Sciatic nerve (tissue), 2 donors: ENCODE data around the gene RMI2. TPM values are rescaled to one million over a fixed set of nuclear protein-coding genes. Genes with fewer than 3 reads are reported as not detected.

Experiments
- ATAC-seq: fragments of 200-7000 bp; cut with Tn5 transposase; one replicate; pipeline ENCODE4 v1.9.1; 2020; ENCODE audit warnings: mild to moderate bottlenecking, moderate library complexity
- DNase-seq: peaks from one replicate; pipeline ENCODE4 v3.0.0-alpha.2; 2020; ENCODE audit warnings: low spot score
- intact Hi-C: fragments of 100-400 bp; cut with DNase I; formaldehyde crosslinking; loops from one replicate; pipeline ENCODE4 v1.14.2; 2022
- total RNA-seq: library from RNA; stranded (reverse); fragmentation: NEBNext Ultra II Directional; extraction: Animal tissue kit (Norgen Biotek cat#: 25700); gene quantifications from one replicate; pipeline ENCODE4 v1.2.1, GENCODE V29; 2021
- donor health status: DM: no; HTN: no; CAD: no.
- donor health status: DM: no; HTN: no; CAD: no.

RMI2 gene
- total RNA-seq, 1 donor from 2014 or later = 1.5 TPM

DNA sequence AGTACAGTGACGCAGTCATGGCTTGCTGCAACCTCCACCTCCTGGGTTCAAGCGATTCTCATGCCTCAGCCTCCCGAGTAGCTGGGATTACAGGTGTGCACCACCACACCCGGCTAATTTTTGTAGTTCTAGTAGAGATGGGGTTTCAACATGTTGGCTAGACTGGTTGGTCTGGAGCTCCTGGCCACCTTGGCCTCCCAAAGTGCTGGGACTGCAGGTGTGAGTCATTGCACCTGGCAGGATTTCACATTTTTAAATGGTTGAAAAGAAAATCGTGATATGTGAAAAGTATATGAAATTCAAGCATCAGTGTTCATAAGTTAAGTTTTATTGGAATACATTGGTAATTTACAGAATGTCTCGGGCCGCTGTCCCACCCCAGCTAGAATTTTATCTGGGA, 2.6 kb downstream of the RMI2 start:
- DNase-seq (no peak), ATAC-seq (no peak)
- intact Hi-C loops = loop anchor here (10.0 kb wide), 1 partner anchor 93 kb away; the partner anchor contains the start of gene SOCS1

- DNase-seq = no peak
- ATAC-seq = no peak
- intact Hi-C loops = loop anchor here (10.0 kb wide), 1 partner anchor 94 kb away; the partner anchor contains the start of gene SOCS1
These were observed 3.7 kb downstream of the RMI2 start for GRCh38 chr16:11348737-11349598.

DNA sequence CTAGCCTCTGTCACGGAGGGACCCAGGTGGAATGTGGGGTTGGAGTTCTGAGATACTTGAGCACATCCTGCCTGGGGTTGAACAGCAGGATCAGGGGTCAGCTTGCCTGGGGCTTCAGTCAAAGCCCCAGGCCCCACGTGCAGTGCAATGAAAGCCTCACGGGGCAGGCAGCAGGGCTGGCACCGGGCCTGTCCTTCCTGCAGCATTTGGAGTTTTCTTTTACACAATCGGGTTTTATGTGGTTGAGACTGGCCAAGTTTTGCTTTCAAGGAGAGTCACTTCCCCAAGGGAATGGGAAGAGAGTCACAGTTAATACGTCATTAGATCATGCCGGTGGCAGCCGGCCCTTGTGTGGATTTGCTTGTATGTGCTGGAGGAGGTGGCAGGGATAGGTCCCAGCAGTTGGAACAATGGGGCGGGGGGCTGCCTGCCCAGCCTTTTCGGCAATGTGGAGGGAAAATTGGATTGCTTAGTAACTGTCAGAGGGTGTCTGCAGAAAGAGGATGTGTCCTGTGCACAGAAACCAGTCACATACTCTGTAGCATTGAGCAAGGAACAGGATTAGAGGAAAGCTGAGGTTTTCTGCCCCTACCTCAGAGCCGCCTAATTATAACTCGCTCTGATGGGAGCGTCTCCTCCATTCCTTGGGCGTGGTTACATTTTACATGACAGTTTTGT, 4.5 kb downstream of the RMI2 start:
- intact Hi-C loops = loop anchor here (10.0 kb wide), 2 partner anchors 95 to 375 kb away; partner anchors contain the start of gene SOCS1
- DNase-seq (peak; percentile 79), ATAC-seq (peak; percentile 83)

DNA sequence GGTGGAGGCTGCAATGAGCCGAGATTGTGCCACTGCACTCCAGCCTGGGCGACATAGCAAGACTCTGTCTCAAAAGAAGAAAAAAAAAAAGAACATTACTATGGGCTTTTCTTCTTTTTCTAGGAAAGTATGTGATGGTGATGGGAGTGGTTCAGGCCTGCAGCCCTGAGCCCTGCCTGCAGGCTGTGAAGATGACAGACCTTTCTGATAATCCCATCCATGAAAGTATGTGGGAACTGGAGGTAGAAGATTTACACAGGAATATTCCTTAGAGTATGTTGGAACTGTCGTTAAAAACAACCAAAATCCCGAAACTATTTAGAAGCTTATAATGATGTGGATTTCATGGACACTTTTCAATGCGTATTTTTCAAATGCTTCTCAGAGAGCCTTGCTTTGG, 5.3 kb downstream of the RMI2 start:
- peak; percentile 38 for ATAC-seq

DNA sequence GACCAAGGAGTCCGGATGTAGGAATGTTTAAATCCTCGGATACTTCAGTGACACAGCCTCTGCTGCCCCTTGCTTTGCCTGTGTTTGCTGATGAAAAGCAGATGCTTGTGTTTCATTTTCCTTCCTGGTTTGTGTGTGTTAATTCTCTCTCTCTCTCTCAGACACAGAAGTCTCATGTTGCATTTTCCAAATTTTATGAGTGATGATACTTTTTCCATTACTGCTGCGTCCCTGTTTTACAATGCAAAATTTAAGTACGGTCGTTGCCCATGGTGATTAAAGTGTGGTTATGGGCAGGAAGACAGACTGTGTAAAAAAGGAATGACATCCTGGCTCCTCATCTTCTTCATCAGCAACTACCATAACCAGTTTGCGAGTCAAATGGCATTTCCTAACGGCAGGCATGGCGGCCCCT, 5.7 kb downstream of the RMI2 start:
- ATAC-seq = peak; percentile 44
- intact Hi-C loops = loop anchor here (10.0 kb wide), 1 partner anchor 376 kb away; no protein-coding TSS in a partner anchor
- no peak for DNase-seq

More for the DNA sequence above, 5.3 kb downstream of the RMI2 start:
- DNase-seq = no peak
- intact Hi-C loops = loop anchor here (10.0 kb wide), 1 partner anchor 376 kb away; no protein-coding TSS in a partner anchor

DNA sequence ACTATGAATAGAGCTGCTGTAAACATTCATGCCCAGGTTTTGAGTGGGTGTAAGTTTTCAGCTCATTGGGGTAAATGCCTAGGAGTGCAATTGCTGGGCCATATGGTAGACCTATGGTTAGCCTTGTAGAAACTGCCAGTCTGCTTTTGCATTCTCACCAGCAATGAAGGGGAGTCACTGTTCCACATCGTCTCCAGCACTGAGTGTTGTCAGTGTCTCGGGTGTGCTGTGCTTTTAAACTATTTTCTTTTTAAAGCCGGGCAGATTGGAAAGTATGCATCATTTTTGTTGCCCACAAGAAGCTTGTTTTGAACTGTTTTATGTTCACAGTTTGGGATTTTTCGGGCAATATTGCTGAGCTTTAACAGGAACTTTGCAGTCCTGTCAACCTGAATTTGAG, 7.9 kb downstream of the RMI2 start:
- DNase-seq (no peak), ATAC-seq (no peak)
- intact Hi-C loops = loop anchor here (10.0 kb wide), 1 partner anchor 378 kb away; no protein-coding TSS in a partner anchor

- no peak for DNase-seq
- intact Hi-C loops = loop anchor here (10.0 kb wide), 1 partner anchor 380 kb away; no protein-coding TSS in a partner anchor
- ATAC-seq = no peak
These were observed 9.1 kb downstream of the RMI2 start for GRCh38 chr16:11354407-11354732.

- ATAC-seq (no peak), DNase-seq (no peak)
- intact Hi-C loops = loop anchor here (10.0 kb wide), 1 partner anchor 380 kb away; no protein-coding TSS in a partner anchor
These were observed 9.7 kb downstream of the RMI2 start for GRCh38 chr16:11354733-11355574.

- intact Hi-C loops = loop anchor here (10.0 kb wide), 1 partner anchor 381 kb away; no protein-coding TSS in a partner anchor
- ATAC-seq (no peak), DNase-seq (no peak)
These were observed 10.6 kb downstream of the RMI2 start for GRCh38 chr16:11355862-11356261.

DNA sequence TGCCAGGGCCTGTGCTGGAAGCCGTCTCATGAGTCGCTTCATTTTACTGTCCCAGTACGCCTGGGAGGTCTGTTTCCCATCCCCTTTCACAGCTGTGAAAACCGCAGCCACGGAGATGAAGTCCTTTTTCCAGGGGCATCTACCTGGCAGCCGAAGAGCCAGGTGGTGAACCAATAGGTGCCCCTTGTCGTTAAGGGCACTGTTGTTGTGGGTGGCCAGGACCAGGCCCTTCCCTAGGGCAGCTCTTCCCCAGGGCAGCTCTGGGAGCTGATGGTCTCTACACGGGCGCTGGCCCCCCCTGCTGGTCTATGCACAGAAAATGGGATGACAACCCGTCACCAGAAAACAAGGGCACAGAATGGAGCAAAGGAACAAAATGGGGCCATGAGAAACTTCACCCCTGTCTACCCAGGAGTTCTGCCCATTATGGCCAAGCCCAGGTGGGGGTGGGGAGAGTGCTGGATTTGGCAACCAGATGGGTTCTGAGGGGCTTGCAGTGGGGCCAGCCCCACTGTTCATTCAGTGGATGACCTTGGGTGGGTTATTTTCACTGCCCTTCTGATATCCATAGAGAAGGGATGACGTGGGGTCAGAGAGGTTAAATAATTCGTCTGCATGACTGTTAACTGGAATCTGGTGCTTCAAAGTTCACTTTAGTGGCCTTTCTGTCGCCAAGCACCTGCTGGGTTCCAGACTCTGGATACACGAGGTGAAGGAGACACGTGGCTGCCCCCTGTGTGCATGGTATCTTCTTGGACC, 11.5 kb downstream of the RMI2 start:
- intact Hi-C loops = loop anchor here (10.0 kb wide), 1 partner anchor 382 kb away; no protein-coding TSS in a partner anchor
- DNase-seq (peak; percentile 73), ATAC-seq (peak; percentile 79)

- intact Hi-C loops = loop anchor here (10.0 kb wide), 1 partner anchor 384 kb away; no protein-coding TSS in a partner anchor
- no peak for DNase-seq
- ATAC-seq = no peak
These were observed 13.3 kb downstream of the RMI2 start for GRCh38 chr16:11358531-11358930.

- intact Hi-C loops = loop anchor here (10.0 kb wide), 1 partner anchor 385 kb away; no protein-coding TSS in a partner anchor
- DNase-seq (no peak), ATAC-seq (no peak)
These were observed 14.1 kb downstream of the RMI2 start for GRCh38 chr16:11359370-11359769.

GRCh38 chr16:11360641-11361373, 15.5 kb downstream of the RMI2 start:
- intact Hi-C loops = no loop called here
- no peak for DNase-seq
- ATAC-seq = no peak

GRCh38 chr16:11361701-11362451, 16.6 kb downstream of the RMI2 start:
- DNase-seq = no peak
- intact Hi-C loops = no loop called here
- ATAC-seq = no peak

DNA sequence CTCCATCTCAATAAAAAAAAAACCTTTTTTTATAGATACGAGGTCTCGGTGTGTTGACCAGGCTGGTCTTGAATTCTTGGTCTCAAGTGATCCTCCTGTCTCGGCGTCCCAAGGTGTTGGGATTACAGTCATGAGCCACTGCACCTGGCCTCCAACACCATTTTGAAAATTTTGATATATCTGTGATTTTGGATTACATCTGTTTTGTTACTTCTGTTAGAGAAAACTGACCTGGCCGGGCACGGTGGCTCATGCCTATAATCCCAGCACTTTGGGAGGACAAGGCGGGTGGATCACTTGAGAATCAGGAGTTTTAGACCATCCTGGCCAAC, 18.6 kb downstream of the RMI2 start:
- ATAC-seq (no peak), DNase-seq (no peak)
- intact Hi-C loops = no loop called here

DNA sequence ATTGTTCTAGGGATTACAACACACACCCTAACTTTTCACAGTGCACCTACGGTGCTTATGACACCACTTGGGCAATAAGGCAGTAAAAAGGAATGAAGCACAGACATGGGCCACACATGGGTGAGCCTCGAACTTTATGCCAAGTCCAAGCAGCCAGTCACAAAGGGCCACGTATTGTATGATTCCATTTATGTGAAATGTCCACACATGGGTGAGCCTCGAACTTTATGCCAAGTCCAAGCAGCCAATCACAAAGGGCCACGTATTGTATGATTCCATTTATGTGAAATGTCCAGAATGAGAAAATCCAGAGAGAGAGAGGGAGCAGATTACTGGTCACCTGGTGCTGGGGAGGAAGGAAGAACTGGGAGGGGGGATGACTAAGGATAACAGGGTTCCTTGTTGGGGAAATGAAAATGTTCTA, 22.2 kb downstream of the RMI2 start:
- DNase-seq = no peak
- no peak for ATAC-seq
- intact Hi-C loops = no loop called here
